Mucosa of rectum (tissue), 2 donors: Measurements from ENCODE around the gene CARD8.

Source experiments
- H3K27ac ChIP-seq, 2 donors: one replicate each; pipeline ENCODE4 v1.7.0; 2013; ENCODE audit warnings: inconsistent platforms in 2 of 2, low read depth in 2 of 2, low read length in 2 of 2
- H3K27me3 ChIP-seq, 2 donors: one replicate each; pipeline ENCODE4 v1.7.0; 2013; ENCODE audit warnings: low read length in 2 of 2; ENCODE audit not compliant: control insufficient read depth in 2 of 2, insufficient read depth in 2 of 2
- H3K36me3 ChIP-seq, 2 donors: one replicate each; pipeline ENCODE4 v1.7.0; 2013; ENCODE audit warnings: low read length in 2 of 2; ENCODE audit not compliant: control insufficient read depth in 2 of 2, insufficient read depth in 2 of 2
- H3K4me1 ChIP-seq, 2 donors: one replicate each; pipeline ENCODE4 v1.7.0; 2013; ENCODE audit warnings: low read length in 2 of 2, mild to moderate bottlenecking in 1 of 2; ENCODE audit not compliant: control insufficient read depth in 2 of 2, insufficient read depth in 2 of 2
- H3K4me3 ChIP-seq, 2 donors: one replicate each; pipeline ENCODE4 v1.7.0; 2013; ENCODE audit warnings: low read length in 2 of 2
- H3K9ac ChIP-seq, 2 donors: one replicate each; pipeline ENCODE4 v1.7.0; 2013; ENCODE audit warnings: low read length in 2 of 2, low read depth in 1 of 2, mild to moderate bottlenecking in 1 of 2
- H3K9me3 ChIP-seq, 2 donors: one replicate each; pipeline ENCODE4 v1.7.0; 2013; ENCODE audit warnings: low read length in 2 of 2; ENCODE audit not compliant: control insufficient read depth in 2 of 2
- donor health status: healthy.
- donor health status: Normal muscosa, but diverticular disease.

The CARD8 gene

GRCh38 chr19:48158210-48158790 is 97.4 kb downstream of the CARD8 start:
- Histone ChIP-seq H3K4me1 (no peaks in the 10 kb centered on the region), H3K9ac (no peak overlapping the region), H3K27ac (no peak overlapping the region), H3K4me3 (no peak overlapping the region), H3K36me3 (peaks cover 11 to 17% of the 10 kb centered on the region in 2 donors), H3K27me3 (no peaks in the 10 kb centered on the region), H3K9me3 (no peaks in the 10 kb centered on the region)
